ENCODE data around the gene MYO15B.

- TF ChIP-seq CTCF (conservative IDR thresholded peaks at IDR 0.05; ENCODE audit: low read length) (no peak), EZH2phosphoT487 (IDR thresholded peaks at IDR 0.05; ENCODE audit: borderline replicate concordance, low read depth, low read length) (no peak)
Measured at GRCh38 chr17:75552425-75553294, 34.9 kb upstream of the MYO15B start.

All from OCI-LY7 (cell line).